ENCODE measurements around the gene ALDH3B1.

The ALDH3B1 gene

GRCh38 chr11:68012044-68012842 is 2.1 kb downstream of the ALDH3B1 start:
- no peak overlapping the region for H3K4me3 ChIP-seq (ENCODE audit: low read length)
- DNase-seq (ENCODE audit: low read depth): no peak
- no peak for TF ChIP-seq CTCF (conservative IDR thresholded peaks at IDR 0.05; ENCODE audit: low read length)

GRCh38 chr11:68012843-68013610 is 2.9 kb downstream of the ALDH3B1 start:
- TF ChIP-seq CTCF (conservative IDR thresholded peaks at IDR 0.05; ENCODE audit: low read length): no peak
- no peak overlapping the region for H3K4me3 ChIP-seq (ENCODE audit: low read length)
- DNase-seq (ENCODE audit: low read depth): peak; percentile 98

- no peak for TF ChIP-seq CTCF (conservative IDR thresholded peaks at IDR 0.05; ENCODE audit: low read length)
- no peak for DNase-seq (ENCODE audit: low read depth)
- no peak overlapping the region for H3K4me3 ChIP-seq (ENCODE audit: low read length)
Measured at GRCh38 chr11:68013611-68014156, 3.6 kb downstream of the ALDH3B1 start.

GRCh38 chr11:68014157-68014946 is 4.2 kb downstream of the ALDH3B1 start:
- H3K4me3 ChIP-seq (ENCODE audit: low read length): peak overlapping the region; percentile 7; the same call in 1 of the 2 replicates
- peak; percentile 75 for DNase-seq (ENCODE audit: low read depth)
- TF ChIP-seq CTCF (conservative IDR thresholded peaks at IDR 0.05; ENCODE audit: low read length): no peak

- no peak for TF ChIP-seq CTCF (conservative IDR thresholded peaks at IDR 0.05; ENCODE audit: low read length)
- DNase-seq (ENCODE audit: low read depth): no peak
- no peak overlapping the region for H3K4me3 ChIP-seq (ENCODE audit: low read length)
Measured at GRCh38 chr11:68014947-68015447, 4.9 kb downstream of the ALDH3B1 start.

GRCh38 chr11:68015467-68015866 is 5.3 kb downstream of the ALDH3B1 start:
- no peak for TF ChIP-seq CTCF (conservative IDR thresholded peaks at IDR 0.05; ENCODE audit: low read length)
- H3K4me3 ChIP-seq (ENCODE audit: low read length): no peak overlapping the region
- no peak for DNase-seq (ENCODE audit: low read depth)

Data from AG10803 (cell line).